GM21717 (cell line): ENCODE measurements around the gene HNRNPCL2.
"Not testable (repeated sequence)": the region's sequence is repeated elsewhere in the genome, so short reads cannot be mapped to it uniquely, and the experiment has no call there.

Experiments
- ATAC-seq: cut with Tn5 transposase; IDR thresholded peaks from one replicate; pipeline ENCODE4 v1.9.1; 2021; ENCODE audit warnings: mild to moderate bottlenecking, moderate library complexity; ENCODE audit not compliant: unreplicated experiment

Gene HNRNPCL2

GRCh38 chr1:13116754-13117153, at the start of gene HNRNPCL2:
Gene HNRNPCL2, minus strand, starts transcription at chr1:13116854. Its CDS starts 454 bp downstream, at chr1:13116400.
- ATAC-seq: not testable (repeated sequence)

GRCh38 chr1:13165531-13165930, 48.9 kb upstream of the HNRNPCL2 start, which contains the start of gene HNRNPCL4:
Gene HNRNPCL4, minus strand, starts transcription at chr1:13165631. Its CDS starts 164 bp downstream, at chr1:13165467.
- not testable (repeated sequence) for ATAC-seq

- not testable (repeated sequence) for ATAC-seq
Measured at GRCh38 chr1:13155909-13156308, 39.3 kb upstream of the HNRNPCL2 start, which contains the start of gene PRAMEF26. Gene PRAMEF26, minus strand, starts transcription at chr1:13156009. Its CDS starts 2,914 bp downstream, at chr1:13153095.

- ATAC-seq: not testable (repeated sequence)
Measured at GRCh38 chr1:13070474-13070873, 46.2 kb downstream of the HNRNPCL2 start, which contains the start of gene PRAMEF25. Gene PRAMEF25, plus strand, starts transcription at chr1:13070774. Its CDS starts 2,920 bp downstream, at chr1:13073694.
